Spleen (tissue), 11 donors: Measurements from ENCODE around the gene SPATS2. TPM values are rescaled to one million over a fixed set of nuclear protein-coding genes. Genes with fewer than 3 reads are reported as not detected.

Source experiments
- DNase-seq: peaks from one replicate; pipeline ENCODE4 v3.0.0-alpha.2; 2020
- H3K27ac ChIP-seq, 8 donors: fragments of 200-600 bp; sonication (generic) in 7 of 8; 1 replicate in 4 of 8; 2 replicates in 4 of 8; pipeline versions ENCODE4 v1.5.0 to v1.8.0; 2016 to 2021; ENCODE audit warnings: inconsistent platforms in 4 of 8, mild to moderate bottlenecking in 4 of 8, moderate library complexity in 1 of 8
- H3K27me3 ChIP-seq, 7 donors: fragments of 200-600 bp; sonication (generic) in 6 of 7; replicated peaks in 1 of 7; 1 replicate in 4 of 7; 2 replicates in 3 of 7; pipeline versions ENCODE4 v1.5.0 to v1.8.0; 2016 to 2021; ENCODE audit warnings: inconsistent platforms in 3 of 7, mild to moderate bottlenecking in 1 of 7
- H3K36me3 ChIP-seq, 6 donors: fragments of 200-600 bp; sonication (generic) in 5 of 6; 1 replicate in 4 of 6; 2 replicates in 2 of 6; pipeline versions ENCODE4 v1.5.0 to v1.8.0; 2016 to 2021; ENCODE audit warnings: inconsistent platforms in 2 of 6
- H3K4me1 ChIP-seq, 6 donors: fragments of 200-600 bp; sonication (generic) in 5 of 6; 1 replicate in 3 of 6; 2 replicates in 3 of 6; pipeline versions ENCODE4 v1.5.0 to v1.8.0; 2016 to 2021; ENCODE audit warnings: inconsistent platforms in 3 of 6
- H3K4me3 ChIP-seq, 8 donors: fragments of 200-600 bp; sonication (generic) in 7 of 8; 1 replicate in 4 of 8; 2 replicates in 4 of 8; pipeline versions ENCODE4 v1.5.0 to v1.8.0; 2016 to 2021; ENCODE audit warnings: inconsistent platforms in 4 of 8, mild to moderate bottlenecking in 4 of 8, moderate library complexity in 2 of 8
- H3K9me3 ChIP-seq, 8 donors: fragments of 200-600 bp; sonication (generic) in 7 of 8; 1 replicate in 4 of 8; 2 replicates in 4 of 8; pipeline versions ENCODE4 v1.5.0 to v1.8.0; 2016 to 2021; ENCODE audit warnings: inconsistent platforms in 4 of 8
- CTCF ChIP-seq, 11 experiments: fragments of 200-600 bp in 7 of 11; fragments of 450-650 bp in 4 of 11; sonication (generic) in 4 of 11; IDR thresholded peaks in 8 of 11; conservative IDR thresholded peaks in 3 of 11; 1 replicate in 7 of 11; 2 replicates in 4 of 11; pipeline versions ENCODE4 v1.4.0 to v1.8.0; 2016 to 2021; ENCODE audit warnings: antibody characterized with exemption in 11 of 11, inconsistent platforms in 4 of 11, mild to moderate bottlenecking in 1 of 11
- POLR2A ChIP-seq, 3 donors: fragments of 450-650 bp; IDR thresholded peaks; one replicate each; pipeline ENCODE4 v1.5.1; 2017; ENCODE audit warnings: antibody characterized with exemption in 3 of 3, mild to moderate bottlenecking in 1 of 3
- POLR2AphosphoS5 ChIP-seq, 3 donors: sonication (generic); formaldehyde crosslinking; IDR thresholded peaks; one replicate each; pipeline ENCODE4 v1.5.1; 2017; ENCODE audit warnings: antibody characterized with exemption in 3 of 3
- WGBS, 5 donors: extraction: QIAGEN DNeasy Blood & Tissue Kit in 3 of 5; methylation state at CpG; one replicate each; pipeline versions ENCODE4 v1.1.5 to v1.1.7; 2013 to 2018; 5-methylcytosine and 5-hydroxymethylcytosine counted together
- intact Hi-C: fragments of 100-400 bp; cut with DNase I; formaldehyde crosslinking; loops from one replicate; pipeline ENCODE4 v1.15.0; 2023; ENCODE audit warnings: low total_unique reads
- polyA plus RNA-seq, 3 donors: library from polyadenylated mRNA; stranded (reverse); fragments of 200-250 nt; gene quantifications; one replicate each; pipeline ENCODE4 v1.2.1, GENCODE V29; 2013
- total RNA-seq, 7 donors: library from RNA; depleted of rRNA in 3 of 7; stranded (reverse); fragments of >200 nt in 3 of 7; fragmentation: NEBNext Ultra II Directional in 4 of 7; extraction: Animal tissue kit (Norgen Biotek cat#: 25700) in 4 of 7; gene quantifications; one replicate each; pipeline versions ENCODE4 v1.1.0 to v1.2.1, GENCODE V29; 2016 to 2021
- donor health status: healthy with polysubstance abuse.
- donor health status: DM: no; HTN: no; CAD: no; lungs with moderate emphysema.
- donor health status: DM: no; HTN: no; CAD: no.
- donor health status: Bipolar disorder and iron deficiency.
- donor health status: healthy.
- donor health status: DM: no; HTN: no; CAD: no.
- donor health status: DM: yes; HTN: yes; CAD: no.

Gene SPATS2
- total and polyA plus RNA-seq, 10 donors, result 7.1 to 27.0 (median 19.0) TPM

DNA sequence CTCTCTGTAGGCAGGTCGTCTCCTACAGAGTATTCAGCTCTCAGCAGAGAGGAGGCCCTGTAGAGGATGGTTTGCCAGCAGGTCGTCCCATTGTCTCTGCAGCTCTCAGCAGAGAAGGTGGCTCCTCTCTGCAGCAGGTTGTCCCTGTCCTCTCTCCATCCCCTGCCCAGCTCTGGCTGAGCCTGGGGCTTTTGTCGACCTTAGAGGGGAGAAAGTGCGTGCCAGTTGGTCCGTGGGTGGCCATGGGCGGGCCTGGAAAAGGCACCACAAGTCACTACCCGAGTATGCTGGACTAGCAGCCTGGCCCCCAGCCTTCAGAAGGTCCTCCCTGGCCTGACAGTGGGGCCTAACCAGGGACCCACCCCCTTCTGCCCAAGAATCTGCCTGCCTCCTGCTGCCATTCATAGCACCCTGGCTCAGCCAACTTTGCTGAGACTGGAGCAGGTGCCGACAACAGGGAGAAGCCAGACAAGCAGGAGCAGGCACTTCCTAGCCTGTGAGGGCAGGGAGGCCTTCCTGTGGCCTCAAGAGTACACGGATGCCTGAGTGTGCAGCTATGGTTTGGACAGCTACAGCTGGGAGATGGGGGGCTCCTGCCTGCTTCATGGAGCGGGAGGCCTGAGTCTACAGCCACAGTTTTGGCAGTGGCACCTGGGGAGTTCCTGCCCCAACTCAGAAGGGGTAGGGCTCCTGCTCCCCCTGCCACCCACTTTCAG lies 111.8 kb downstream of the SPATS2 start:
- intact Hi-C loops, result no loop called here
- 76 to 94% (median 88%) methylated on average over 8 to 10 of the region's 10 CpGs for WGBS, 5 donors
- H3K9me3 ChIP-seq, result no peaks in the 10 kb centered on the region
- no peaks in the 10 kb centered on the region for H3K27me3 ChIP-seq
- no peak overlapping the region for H3K27ac ChIP-seq
- no peaks in the 10 kb centered on the region for H3K4me1 ChIP-seq
- H3K4me3 ChIP-seq, result no peak overlapping the region
- TF ChIP-seq POLR2AphosphoS5 (IDR thresholded peaks at IDR 0.05) (no peak), POLR2A (IDR thresholded peaks at IDR 0.05) (no peak), CTCF (IDR thresholded peaks at IDR 0.05 in 8 of 11, conservative IDR thresholded peaks at IDR 0.05 in 3 of 11) (no peak)
- H3K36me3 ChIP-seq, result peaks cover 0 to 14% (median 0%) of the 10 kb centered on the region in 6 donors
- DNase-seq, result peak; percentile 73

GRCh38 chr12:49482095-49483051 lies 115.1 kb downstream of the SPATS2 start:
- intact Hi-C loops, result no loop called here
- Histone ChIP-seq H3K9me3 (no peaks in the 10 kb centered on the region), H3K4me1 (no peaks in the 10 kb centered on the region), H3K27me3 (no peaks in the 10 kb centered on the region), H3K4me3 (no peak overlapping the region), H3K36me3 (peaks cover 0 to 38% (median 5%) of the 10 kb centered on the region in 6 donors), H3K27ac (no peak overlapping the region)
- TF ChIP-seq POLR2AphosphoS5 (IDR thresholded peaks at IDR 0.05) (no peak), CTCF (IDR thresholded peaks at IDR 0.05 in 8 of 11, conservative IDR thresholded peaks at IDR 0.05 in 3 of 11) (no peak), POLR2A (IDR thresholded peaks at IDR 0.05) (no peak)
- no peak for DNase-seq
- 80 to 97% (median 93%) methylated on average over 6 of the region's 6 CpGs for WGBS, 5 donors

GRCh38 chr12:49483619-49484018 lies 116.4 kb downstream of the SPATS2 start:
- H3K9me3 ChIP-seq, result no peaks in the 10 kb centered on the region
- H3K27me3 ChIP-seq, result no peaks in the 10 kb centered on the region
- H3K4me1 ChIP-seq, result no peaks in the 10 kb centered on the region
- 90 to 95% (median 92%) methylated on average over 1 of the region's 1 CpG for WGBS, 5 donors
- intact Hi-C loops, result no loop called here
- no peak for DNase-seq
- H3K36me3 ChIP-seq, result peaks cover 0 to 46% (median 5%) of the 10 kb centered on the region in 6 donors
- no peak overlapping the region for H3K4me3 ChIP-seq
- no peak overlapping the region for H3K27ac ChIP-seq
- no peak for TF ChIP-seq POLR2A (IDR thresholded peaks at IDR 0.05)
- no peak for TF ChIP-seq POLR2AphosphoS5 (IDR thresholded peaks at IDR 0.05)
- no peak for TF ChIP-seq CTCF (IDR thresholded peaks at IDR 0.05 in 8 of 11, conservative IDR thresholded peaks at IDR 0.05 in 3 of 11)

DNA sequence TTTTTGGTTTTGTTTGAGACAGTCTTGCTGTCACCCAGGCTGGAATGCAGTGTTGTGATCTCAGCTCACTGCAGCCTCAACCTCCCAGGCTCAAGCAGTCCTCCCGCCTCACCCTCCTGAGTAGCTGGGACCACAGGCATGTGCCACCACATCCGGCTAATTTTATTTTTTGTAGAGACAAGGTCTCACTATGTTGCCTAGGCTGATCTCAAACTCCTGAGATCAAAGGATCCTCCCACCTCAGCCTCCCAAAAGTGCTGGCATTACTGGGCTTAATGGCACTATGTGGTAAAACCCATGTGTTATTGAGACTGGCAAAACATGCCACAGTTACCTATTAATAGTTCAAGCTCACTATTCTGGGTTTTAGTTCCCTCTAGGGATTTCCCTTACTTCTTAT lies 120.3 kb downstream of the SPATS2 start:
- Histone ChIP-seq H3K4me1 (no peaks in the 10 kb centered on the region), H3K36me3 (peaks cover 0 to 73% (median 9%) of the 10 kb centered on the region in 6 donors), H3K4me3 (no peak overlapping the region), H3K9me3 (no peaks in the 10 kb centered on the region), H3K27me3 (no peaks in the 10 kb centered on the region), H3K27ac (no peak overlapping the region)
- 92 to 97% (median 95%) methylated on average over 2 of the region's 2 CpGs for WGBS, 5 donors
- intact Hi-C loops, result no loop called here
- TF ChIP-seq CTCF (IDR thresholded peaks at IDR 0.05 in 8 of 11, conservative IDR thresholded peaks at IDR 0.05 in 3 of 11) (no peak), POLR2A (IDR thresholded peaks at IDR 0.05) (no peak), POLR2AphosphoS5 (IDR thresholded peaks at IDR 0.05) (no peak)
- no peak for DNase-seq
